Measurements from ENCODE around the gene FSTL4. TPM values are rescaled to one million over a fixed set of nuclear protein-coding genes. Genes with fewer than 3 reads are reported as not detected.

Gene FSTL4
- total and polyA plus RNA-seq, 4 donors: 0.02 to 0.18 TPM; not detected in 2

GRCh38 chr5:133289686-133290367 lies 322.5 kb downstream of the FSTL4 start:
- 88% methylated on average over 9 of the region's 9 CpGs for WGBS
- TF ChIP-seq GABPA (IDR thresholded peaks at IDR 0.05 in 1 of 2, conservative IDR thresholded peaks at IDR 0.05 in 1 of 2) (no peak), JUND (IDR thresholded peaks at IDR 0.05) (no peak), REST (IDR thresholded peaks at IDR 0.05) (no peak), CTCF (IDR thresholded peaks at IDR 0.05; ENCODE audit: low read depth, low read length, missing input control) (no peak), HNF4G (IDR thresholded peaks at IDR 0.05) (no peak), NR2F2 (IDR thresholded peaks at IDR 0.05) (no peak), SP1 (IDR thresholded peaks at IDR 0.05) (no peak), FOXA1 (IDR thresholded peaks at IDR 0.05) (no peak), MAX (IDR thresholded peaks at IDR 0.05) (no peak), ZBTB33 (IDR thresholded peaks at IDR 0.05) (no peak), TAF1 (conservative IDR thresholded peaks at IDR 0.05) (no peak), EGR1 (IDR thresholded peaks at IDR 0.05; ENCODE audit: low read depth in 2 of 2) (no peak), HNF4A (conservative IDR thresholded peaks at IDR 0.05) (no peak), RXRA (IDR thresholded peaks at IDR 0.05) (no peak), FOXA2 (IDR thresholded peaks at IDR 0.05) (no peak), YY1 (IDR thresholded peaks at IDR 0.05) (no peak), RAD21 (IDR thresholded peaks at IDR 0.05) (no peak)

More at GRCh38 chr5:133289686-133290367, 322.5 kb downstream of the FSTL4 start:
- DNase-seq (ENCODE audit: low spot score): no peak
- no peaks in the 10 kb centered on the region for H3K27me3 ChIP-seq (ENCODE audit: control insufficient read depth in 4 of 4, insufficient read depth in 4 of 4, low read length in 3 of 4)
- H3K36me3 ChIP-seq (ENCODE audit: control insufficient read depth in 4 of 4, insufficient read depth in 3 of 4, low read depth in 1 of 4, low read length in 3 of 4): no peaks in the 10 kb centered on the region
- H3K4me1 ChIP-seq (ENCODE audit: control insufficient read depth in 4 of 4, insufficient read depth in 4 of 4, low read length in 3 of 4): peaks cover 0 to 8% (median 2%) of the 10 kb centered on the region in 4 donors
- H3K27ac ChIP-seq (ENCODE audit: low read depth in 1 of 2, low read length in 2 of 2): no peak overlapping the region
- no peaks in the 10 kb centered on the region for H3K9me3 ChIP-seq (ENCODE audit: control insufficient read depth in 4 of 4, low read length in 3 of 4)
- no peak overlapping the region for H3K4me3 ChIP-seq (ENCODE audit: low read depth in 1 of 3, low read length in 3 of 3)
- H3K9ac ChIP-seq (ENCODE audit: low read depth in 1 of 2, low read length in 2 of 2): no peak overlapping the region

All from liver (tissue), 9 donors.